Muscle of leg (tissue), 11 donors: ENCODE results near the gene CXCR4. TPM values are rescaled to one million over a fixed set of nuclear protein-coding genes. Genes with fewer than 3 reads are reported as not detected.
"Not testable (repeated sequence)": the region's sequence is repeated elsewhere in the genome, so short reads cannot be mapped to it uniquely, and the experiment has no call there.

Experiments used
- DNase-seq: peaks from one replicate; pipeline ENCODE4 v3.0.0; 2013
- H3K27ac ChIP-seq: one replicate; pipeline ENCODE4 v1.5.1; 2013; ENCODE audit warnings: mild to moderate bottlenecking, low read length, control low read depth
- H3K27me3 ChIP-seq: one replicate; pipeline ENCODE4 v1.6.1; 2013; ENCODE audit warnings: low read length; ENCODE audit not compliant: control insufficient read depth, insufficient read depth
- H3K36me3 ChIP-seq: one replicate; pipeline ENCODE4 v1.6.1; 2013; ENCODE audit warnings: low read length; ENCODE audit not compliant: control insufficient read depth, insufficient read depth
- H3K4me1 ChIP-seq: one replicate; pipeline ENCODE4 v1.6.1; 2013; ENCODE audit warnings: low read length; ENCODE audit not compliant: control insufficient read depth, insufficient read depth
- H3K4me3 ChIP-seq: one replicate; pipeline ENCODE4 v1.5.1; 2013; ENCODE audit warnings: low read length, control low read depth
- H3K9me3 ChIP-seq: replicated peaks from 2 replicates; pipeline ENCODE4 v1.6.1; 2013; ENCODE audit warnings: low read depth, low read length; ENCODE audit not compliant: control insufficient read depth
- WGBS: methylation state at CpG from one replicate; pipeline ENCODE4 v1.1.5; 2013; ENCODE audit warnings: missing lambda C conversion rate; ENCODE audit not compliant: insufficient coverage; 5-methylcytosine and 5-hydroxymethylcytosine counted together
- polyA plus RNA-seq, 8 donors: library from polyadenylated mRNA; unstranded; fragments of 120-200 nt; gene quantifications; one replicate each; pipeline versions ENCODE4 v1.2.1 to v1.2.3, GENCODE V29; 2013; ENCODE audit warnings: inconsistent platforms in 1 of 8, low replicate concordance in 1 of 8; ENCODE audit not compliant: insufficient read length in 8 of 8, insufficient read depth in 1 of 8
- total RNA-seq: library from RNA; stranded (reverse); fragments of 120-200 nt; gene quantifications from one replicate; pipeline ENCODE4 v1.2.4, GENCODE V29; 2013

The CXCR4 gene
- total and polyA plus RNA-seq, 9 donors = 23.1 to 38.1 (median 31.8) TPM

DNA sequence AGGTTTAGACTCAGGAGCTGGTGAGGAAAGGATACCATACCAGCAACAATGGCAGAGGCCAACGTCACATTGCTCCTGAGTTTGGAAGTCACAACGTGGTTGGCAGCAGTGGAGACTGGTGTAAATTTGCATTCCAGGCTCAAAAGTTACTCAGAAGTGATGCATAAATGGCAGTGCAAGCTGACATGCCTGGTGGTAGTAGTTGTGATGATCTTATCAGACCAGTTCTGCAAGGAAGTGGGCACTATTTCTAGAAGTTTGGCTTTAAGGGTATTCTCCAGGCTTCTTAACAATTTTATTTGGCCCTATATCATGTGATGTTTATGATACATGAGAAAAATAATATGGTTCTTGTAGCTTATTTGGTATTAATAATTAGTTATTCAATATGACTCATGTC is 37.8 kb downstream of the CXCR4 start:
- Histone ChIP-seq H3K4me3 (no peak overlapping the region), H3K27me3 (no peaks in the 10 kb centered on the region), H3K27ac (no peak overlapping the region), H3K36me3 (no peaks in the 10 kb centered on the region), H3K9me3 (no peaks in the 10 kb centered on the region), H3K4me1 (no peaks in the 10 kb centered on the region)
- 77% methylated on average over 2 of the region's 2 CpGs for WGBS
- no peak for DNase-seq

GRCh38 chr2:136077107-136077506 is 40.8 kb downstream of the CXCR4 start:
- Histone ChIP-seq H3K36me3 (no peaks in the 10 kb centered on the region), H3K4me1 (peaks cover 4% of the 10 kb centered on the region), H3K9me3 (no peaks in the 10 kb centered on the region), H3K4me3 (no peak overlapping the region), H3K27ac (no peak overlapping the region), H3K27me3 (no peaks in the 10 kb centered on the region)
- no peak for DNase-seq
- WGBS = 89% methylated on average over 4 of the region's 5 CpGs

DNA sequence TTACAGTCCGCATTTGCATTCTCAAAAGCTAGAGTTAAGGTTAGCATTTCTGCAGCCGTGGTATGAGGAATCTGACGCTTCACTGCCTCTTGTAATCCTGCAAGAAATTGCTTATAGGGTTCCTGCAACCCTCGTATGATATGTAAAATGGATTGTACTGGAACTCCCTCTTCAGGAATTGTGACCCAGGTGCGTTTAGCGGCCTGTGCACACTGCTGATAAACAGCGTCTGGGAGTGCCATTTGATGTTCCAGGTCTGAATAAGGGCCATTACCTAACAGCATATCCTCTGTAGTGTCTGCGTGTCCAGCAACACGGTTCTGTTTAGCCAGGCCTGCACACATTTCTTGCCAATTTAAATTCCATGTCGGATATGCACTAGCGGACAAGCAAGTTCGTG is 42.5 kb downstream of the CXCR4 start:
- no peak overlapping the region for H3K4me3 ChIP-seq
- no peaks in the 10 kb centered on the region for H3K27me3 ChIP-seq
- 51% methylated on average over 11 of the region's 12 CpGs for WGBS
- no peak overlapping the region for H3K27ac ChIP-seq
- no peaks in the 10 kb centered on the region for H3K9me3 ChIP-seq
- H3K4me1 ChIP-seq = peaks cover 4% of the 10 kb centered on the region
- H3K36me3 ChIP-seq = no peaks in the 10 kb centered on the region
- no peak for DNase-seq

DNA sequence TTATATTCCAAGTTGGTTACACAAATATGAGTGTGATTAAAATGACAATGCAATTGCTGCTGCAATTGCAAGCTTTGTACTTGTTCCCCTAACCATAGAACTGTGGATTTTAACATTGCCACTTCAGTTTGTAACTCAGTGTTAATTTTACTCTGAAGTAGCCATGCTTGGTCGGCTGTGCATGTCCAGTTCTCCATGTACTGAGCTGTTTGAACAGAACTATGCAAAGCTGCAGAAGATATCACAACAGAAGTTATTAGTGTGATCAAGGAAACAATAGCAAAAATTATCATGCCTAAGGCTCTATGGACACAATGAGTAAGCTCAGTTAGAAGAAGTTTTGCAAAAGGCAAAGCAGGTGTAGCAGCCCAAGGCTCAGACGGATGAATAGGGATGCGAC is 45.3 kb downstream of the CXCR4 start:
- H3K27me3 ChIP-seq = no peaks in the 10 kb centered on the region
- DNase-seq = no peak
- H3K27ac ChIP-seq = no peak overlapping the region
- H3K9me3 ChIP-seq = no peaks in the 10 kb centered on the region
- no peak overlapping the region for H3K4me3 ChIP-seq
- WGBS = 96% methylated on average over 2 of the region's 3 CpGs
- H3K36me3 ChIP-seq = no peaks in the 10 kb centered on the region
- H3K4me1 ChIP-seq = peaks cover 4% of the 10 kb centered on the region

- 100% methylated on average over 1 of the region's 4 CpGs for WGBS
- DNase-seq = not testable (repeated sequence)
Measured at GRCh38 chr2:136071887-136072286, 46.1 kb downstream of the CXCR4 start.

DNA sequence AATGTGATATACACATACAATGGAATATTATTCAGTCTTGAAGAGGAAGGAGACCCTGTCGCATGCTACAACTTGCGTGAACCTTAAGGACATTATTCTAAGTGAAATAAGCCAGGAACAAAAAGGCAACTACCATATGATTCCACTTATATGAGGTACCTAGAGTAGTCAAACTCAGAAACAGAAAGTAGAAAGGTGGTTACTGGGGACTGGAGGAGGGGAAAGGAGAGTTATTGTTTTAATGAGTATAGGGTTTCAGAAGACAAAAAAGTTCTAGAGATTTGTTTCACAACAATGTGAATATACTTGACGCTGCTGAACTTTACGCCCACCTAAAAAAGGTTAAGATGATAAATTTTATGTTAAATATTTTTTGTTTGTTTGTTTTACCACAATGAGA is 47.0 kb downstream of the CXCR4 start:
- H3K36me3 ChIP-seq = no peaks in the 10 kb centered on the region
- no peak for DNase-seq
- H3K4me1 ChIP-seq = peaks cover 4% of the 10 kb centered on the region
- H3K4me3 ChIP-seq = no peak overlapping the region
- H3K27ac ChIP-seq = no peak overlapping the region
- H3K9me3 ChIP-seq = no peaks in the 10 kb centered on the region
- H3K27me3 ChIP-seq = no peaks in the 10 kb centered on the region
- no CpG with 5 or more reads among the region's 4 CpGs for WGBS

More at GRCh38 chr2:136071887-136072286, 46.1 kb downstream of the CXCR4 start:
- H3K27ac ChIP-seq, H3K36me3 ChIP-seq, H3K9me3 ChIP-seq, H3K27me3 ChIP-seq, H3K4me1 ChIP-seq, H3K4me3 ChIP-seq: not testable (repeated sequence)

DNA sequence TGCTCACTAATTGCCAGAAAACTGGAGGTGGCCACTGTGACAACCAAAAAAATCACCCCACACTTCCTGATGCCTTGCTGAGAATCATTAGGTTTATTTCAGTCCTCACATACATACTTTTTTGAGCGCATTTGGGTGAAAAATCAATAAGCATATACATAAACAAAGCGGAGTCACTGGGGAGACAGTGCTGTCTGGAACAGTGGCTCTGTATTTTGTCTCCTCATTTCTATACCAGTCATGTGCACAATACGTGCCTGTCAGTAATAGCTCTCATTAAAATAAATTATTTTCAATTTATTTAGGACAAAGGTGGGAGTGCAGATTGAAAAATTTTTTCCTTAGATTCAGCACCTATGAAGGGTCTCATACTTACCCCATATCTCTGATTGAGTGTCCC is 48.2 kb downstream of the CXCR4 start:
- peaks cover 4% of the 10 kb centered on the region for H3K4me1 ChIP-seq
- H3K27ac ChIP-seq = no peak overlapping the region
- H3K4me3 ChIP-seq = no peak overlapping the region
- no peak for DNase-seq
- no peaks in the 10 kb centered on the region for H3K9me3 ChIP-seq
- 60% methylated on average over 1 of the region's 3 CpGs for WGBS
- no peaks in the 10 kb centered on the region for H3K36me3 ChIP-seq
- H3K27me3 ChIP-seq = no peaks in the 10 kb centered on the region

- peaks cover 3% of the 10 kb centered on the region for H3K4me1 ChIP-seq
- no peak overlapping the region for H3K4me3 ChIP-seq
- no peaks in the 10 kb centered on the region for H3K9me3 ChIP-seq
- no peaks in the 10 kb centered on the region for H3K36me3 ChIP-seq
- no peak for DNase-seq
- WGBS = 100% methylated on average over 2 of the region's 4 CpGs
- H3K27ac ChIP-seq = no peak overlapping the region
- H3K27me3 ChIP-seq = no peaks in the 10 kb centered on the region
Measured at GRCh38 chr2:136068581-136069227, 49.2 kb downstream of the CXCR4 start.

GRCh38 chr2:136067897-136068580 is 49.9 kb downstream of the CXCR4 start:
- Histone ChIP-seq H3K9me3 (no peaks in the 10 kb centered on the region), H3K4me3 (no peak overlapping the region), H3K27me3 (no peaks in the 10 kb centered on the region), H3K36me3 (no peaks in the 10 kb centered on the region), H3K27ac (no peak overlapping the region), H3K4me1 (peaks cover 3% of the 10 kb centered on the region)
- WGBS = 40% methylated on average over 6 of the region's 11 CpGs
- peak; percentile 43 for DNase-seq

DNA sequence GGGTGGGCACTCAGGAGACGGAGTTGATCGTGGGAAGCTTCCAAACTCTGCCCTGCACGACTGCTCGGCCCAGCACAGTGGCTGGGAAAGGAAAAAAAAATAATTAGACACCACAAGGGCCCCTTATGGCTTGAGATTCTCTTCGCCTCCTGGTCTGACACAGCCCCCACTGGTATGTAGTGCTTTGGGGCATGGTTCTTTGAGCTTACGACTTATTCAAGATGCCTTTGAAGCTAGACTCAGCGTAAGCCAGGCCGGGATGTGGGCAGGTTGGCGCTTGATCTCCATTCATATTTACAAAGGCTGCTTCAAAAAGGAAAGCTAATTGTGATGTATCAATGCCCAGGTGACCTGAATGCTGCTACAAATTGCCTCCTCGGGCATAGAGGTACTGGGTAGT is 50.5 kb downstream of the CXCR4 start:
- 87% methylated on average over 4 of the region's 10 CpGs for WGBS
- DNase-seq = no peak
- Histone ChIP-seq H3K9me3 (no peaks in the 10 kb centered on the region), H3K27me3 (no peaks in the 10 kb centered on the region), H3K4me1 (peaks cover 3% of the 10 kb centered on the region), H3K27ac (no peak overlapping the region), H3K36me3 (no peaks in the 10 kb centered on the region), H3K4me3 (no peak overlapping the region)
